ENCODE measurements around the gene CCDC13. TPM values are rescaled to one million over a fixed set of nuclear protein-coding genes. Genes with fewer than 3 reads are reported as not detected.

The CCDC13 gene
- total and polyA plus RNA-seq, 4 donors, result 1.9 to 7.6 (median 3.2) TPM

DNA sequence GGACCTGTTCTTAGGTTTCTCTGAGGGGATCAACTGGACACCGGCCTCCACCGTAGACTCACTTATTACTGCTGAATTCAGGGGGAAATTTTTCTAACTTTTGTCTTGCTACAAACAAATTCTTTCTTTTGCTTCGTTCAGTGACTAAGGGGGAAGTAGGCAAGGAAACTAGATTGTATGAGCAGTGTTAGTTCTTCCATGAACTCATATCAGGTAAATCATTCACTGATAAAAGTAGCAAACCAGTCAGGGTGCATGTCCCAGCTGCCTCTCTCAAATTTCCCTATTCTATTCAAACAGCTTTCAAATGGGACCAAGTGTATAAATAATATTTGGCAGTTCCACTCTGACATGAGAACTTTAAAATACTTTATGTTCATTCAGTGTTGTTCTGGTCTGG is 7.3 kb upstream of the CCDC13 start:
- Histone ChIP-seq H3K36me3 (ENCODE audit: control insufficient read depth in 4 of 4, insufficient read depth in 4 of 4, low read length in 4 of 4) (peaks cover 0 to 7% (median 2%) of the 10 kb centered on the region in 4 donors), H3K4me3 (no peak overlapping the region), H3K27ac (ENCODE audit: low read depth in 1 of 2, low read length in 1 of 2) (no peak overlapping the region), H3K4me1 (ENCODE audit: control insufficient read depth in 5 of 5, insufficient read depth in 5 of 5, low read length in 5 of 5) (peaks cover 0 to 4% (median 0%) of the 10 kb centered on the region in 5 donors), H3K9me3 (ENCODE audit: control insufficient read depth in 4 of 4, insufficient read depth in 3 of 4, low read length in 3 of 4) (no peaks in the 10 kb centered on the region), H3K9ac (ENCODE audit: insufficient read depth in 1 of 2, low read length in 2 of 2) (peak overlapping the region; percentile 19 to 40), H3K27me3 (ENCODE audit: control insufficient read depth in 3 of 3, insufficient read depth in 3 of 3, low read length in 2 of 3) (no peaks in the 10 kb centered on the region)
- no peak for ATAC-seq (ENCODE audit: insufficient read depth, low FRiP score)
- TF ChIP-seq CTCF (IDR thresholded peaks at IDR 0.05; ENCODE audit: control extremely low read depth, extremely low read depth), result no peak
- no peak for DNase-seq
- WGBS, 2 donors, result 72 to 81% methylated on average over 3 of the region's 3 CpGs

- DNase-seq (no peak), ATAC-seq (ENCODE audit: insufficient read depth, low FRiP score) (peak; percentile 30)
- Histone ChIP-seq H3K27me3 (ENCODE audit: control insufficient read depth in 3 of 3, insufficient read depth in 3 of 3, low read length in 2 of 3) (no peaks in the 10 kb centered on the region), H3K27ac (ENCODE audit: low read depth in 1 of 2, low read length in 1 of 2) (no peak overlapping the region), H3K4me3 (no peak overlapping the region), H3K9me3 (ENCODE audit: control insufficient read depth in 4 of 4, insufficient read depth in 3 of 4, low read length in 3 of 4) (no peaks in the 10 kb centered on the region), H3K4me1 (ENCODE audit: control insufficient read depth in 5 of 5, insufficient read depth in 5 of 5, low read length in 5 of 5) (peaks cover 0 to 4% (median 0%) of the 10 kb centered on the region in 5 donors), H3K9ac (ENCODE audit: insufficient read depth in 1 of 2, low read length in 2 of 2) (no peak overlapping the region), H3K36me3 (ENCODE audit: control insufficient read depth in 4 of 4, insufficient read depth in 4 of 4, low read length in 4 of 4) (peaks cover 0 to 7% (median 2%) of the 10 kb centered on the region in 4 donors)
- WGBS, 2 donors, result 83 to 84% methylated on average over 2 of the region's 2 CpGs
- no peak for TF ChIP-seq CTCF (IDR thresholded peaks at IDR 0.05; ENCODE audit: control extremely low read depth, extremely low read depth)
Measured at GRCh38 chr3:42778644-42779043, 5.6 kb upstream of the CCDC13 start.

DNA sequence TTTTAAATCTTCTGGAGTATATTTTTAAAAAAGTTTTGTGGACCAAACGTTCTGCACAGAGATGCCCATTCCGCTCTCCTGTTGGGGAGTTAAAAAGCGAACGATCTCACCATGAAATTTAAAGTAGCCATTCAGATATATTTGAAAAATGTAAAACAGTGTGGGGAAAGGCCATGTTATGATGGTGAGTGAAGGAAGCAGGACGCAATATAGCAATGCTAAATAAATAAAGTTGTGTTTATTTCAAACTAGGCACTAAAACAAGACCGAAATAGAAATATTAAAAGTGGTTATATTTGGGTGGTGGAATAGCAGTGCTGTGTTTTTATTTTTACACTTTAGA is 327 bp upstream of the CCDC13 start:
- TF ChIP-seq CTCF (IDR thresholded peaks at IDR 0.05; ENCODE audit: control extremely low read depth, extremely low read depth), result no peak

DNA sequence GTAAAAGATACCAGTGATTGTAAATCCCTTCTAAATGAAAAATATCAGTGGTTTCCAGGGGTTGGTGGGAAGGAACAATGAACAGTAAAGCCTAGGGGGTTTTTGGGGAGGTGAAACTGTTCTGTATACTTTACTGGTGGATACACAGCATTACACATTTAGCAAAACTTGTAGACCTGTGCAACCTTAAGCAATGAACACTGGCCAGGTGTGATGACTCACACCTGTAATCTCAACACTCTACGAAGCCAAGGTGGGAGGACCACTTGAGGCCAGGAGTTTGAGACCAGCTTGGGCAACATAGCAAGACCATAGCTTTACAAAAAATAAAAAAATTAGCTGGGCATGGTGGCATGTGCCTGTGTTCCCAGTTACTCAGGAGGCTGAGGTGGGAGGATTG is 1.8 kb downstream of the CCDC13 start:
- Histone ChIP-seq H3K9ac (ENCODE audit: insufficient read depth in 1 of 2, low read length in 2 of 2) (no peak overlapping the region), H3K27ac (ENCODE audit: low read depth in 1 of 2, low read length in 1 of 2) (no peak overlapping the region), H3K4me3 (no peak overlapping the region), H3K9me3 (ENCODE audit: control insufficient read depth in 4 of 4, insufficient read depth in 3 of 4, low read length in 3 of 4) (no peaks in the 10 kb centered on the region), H3K36me3 (ENCODE audit: control insufficient read depth in 4 of 4, insufficient read depth in 4 of 4, low read length in 4 of 4) (no peaks in the 10 kb centered on the region), H3K4me1 (ENCODE audit: control insufficient read depth in 5 of 5, insufficient read depth in 5 of 5, low read length in 5 of 5) (peaks cover 0 to 4% (median 0%) of the 10 kb centered on the region in 5 donors), H3K27me3 (ENCODE audit: control insufficient read depth in 3 of 3, insufficient read depth in 3 of 3, low read length in 2 of 3) (no peaks in the 10 kb centered on the region)
- ATAC-seq (ENCODE audit: insufficient read depth, low FRiP score) (no peak), DNase-seq (no peak)
- WGBS, 2 donors, result 64 to 89% methylated on average over 1 of the region's 1 CpG
- TF ChIP-seq CTCF (IDR thresholded peaks at IDR 0.05; ENCODE audit: control extremely low read depth, extremely low read depth), result no peak

More for the DNA sequence above, 327 bp upstream of the CCDC13 start:
- peaks cover 0 to 2% (median 0%) of the 10 kb centered on the region in 4 donors for H3K36me3 ChIP-seq (ENCODE audit: control insufficient read depth in 4 of 4, insufficient read depth in 4 of 4, low read length in 4 of 4)
- peaks cover 0 to 4% (median 0%) of the 10 kb centered on the region in 5 donors for H3K4me1 ChIP-seq (ENCODE audit: control insufficient read depth in 5 of 5, insufficient read depth in 5 of 5, low read length in 5 of 5)
- WGBS, 2 donors, result 6 to 10% methylated on average over 6 of the region's 6 CpGs
- no peak overlapping the region for H3K4me3 ChIP-seq
- no peaks in the 10 kb centered on the region for H3K9me3 ChIP-seq (ENCODE audit: control insufficient read depth in 4 of 4, insufficient read depth in 3 of 4, low read length in 3 of 4)
- peak overlapping the region in 1 of 2 donors; percentile 72 for H3K27ac ChIP-seq (ENCODE audit: low read depth in 1 of 2, low read length in 1 of 2)
- H3K9ac ChIP-seq (ENCODE audit: insufficient read depth in 1 of 2, low read length in 2 of 2), result peak overlapping the region; percentile 48 to 92
- no peaks in the 10 kb centered on the region for H3K27me3 ChIP-seq (ENCODE audit: control insufficient read depth in 3 of 3, insufficient read depth in 3 of 3, low read length in 2 of 3)
- ATAC-seq (ENCODE audit: insufficient read depth, low FRiP score) (no peak), DNase-seq (no peak)
